ENCODE results near the gene ANKRD35. TPM values are rescaled to one million over a fixed set of nuclear protein-coding genes. Genes with fewer than 3 reads are reported as not detected.

ANKRD35 gene
- total and polyA plus RNA-seq, 2 of the 8 experiments (the other 6 are each of a cell fraction or from before 2014, with no cell fraction given): 1.6 to 3.0 TPM

DNA sequence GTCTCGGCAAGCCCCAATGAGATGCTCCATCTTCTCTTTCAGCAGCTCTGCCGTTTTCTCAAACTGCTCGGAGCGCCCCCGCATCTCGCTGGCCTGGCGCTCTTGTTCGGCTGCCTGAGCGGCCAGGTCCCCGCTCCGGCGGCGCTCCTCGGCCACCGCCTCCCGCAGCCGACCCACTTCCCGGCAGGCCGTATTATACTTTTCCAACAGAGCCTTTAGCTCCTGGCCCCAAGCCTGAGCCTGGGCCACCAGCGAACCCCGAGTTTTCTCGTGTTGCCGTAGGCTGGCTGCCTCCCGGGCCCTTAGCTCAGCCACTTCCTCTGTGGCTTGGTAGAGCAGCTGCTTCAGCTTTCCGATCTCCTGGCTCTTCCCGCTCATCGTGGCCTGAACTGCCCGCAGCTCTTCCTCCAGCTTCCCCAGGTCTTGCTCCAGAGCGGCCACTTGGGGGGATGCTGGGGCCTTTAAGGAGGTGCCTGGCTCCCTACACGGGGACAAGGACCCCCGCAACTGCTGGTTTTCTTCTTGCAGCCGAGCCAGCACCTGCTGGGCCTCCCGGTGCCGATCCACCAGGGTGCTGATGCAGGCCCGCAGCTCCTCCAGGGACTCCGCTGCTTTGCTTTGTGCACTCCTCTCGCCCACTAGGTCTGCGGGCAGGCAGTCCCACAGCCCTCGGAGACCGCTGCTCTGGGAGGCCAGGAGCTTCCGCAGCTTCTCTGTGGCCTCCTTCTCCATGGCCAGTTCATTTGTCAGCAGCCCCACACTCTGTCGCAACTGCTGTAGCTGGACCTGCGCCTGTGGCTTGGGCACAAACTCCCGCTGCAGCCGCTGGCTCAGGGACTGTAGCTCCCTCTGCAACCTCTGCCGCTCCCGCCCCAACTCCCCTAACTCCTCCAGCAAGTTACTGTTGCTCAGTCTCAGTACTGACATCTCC, 13.4 kb downstream of the ANKRD35 start (continued):
- TF ChIP-seq CBX5 (IDR thresholded peaks at IDR 0.05; ENCODE audit: low read depth, low read length): no peak
- TF ChIP-seq RBBP5 (IDR thresholded peaks at IDR 0.05; ENCODE audit: borderline replicate concordance, low read depth, low read length): peak; percentile 83; the same call in 1 of the 2 replicates
- no peak for TF ChIP-seq CBX8 (IDR thresholded peaks at IDR 0.05; ENCODE audit: borderline replicate concordance, low read depth, low read length)
- TF ChIP-seq EZH2 (IDR thresholded peaks at IDR 0.05; ENCODE audit: low read depth, low read length, severe bottlenecking): no peak
- peak; percentile 40; the same call in 1 of the 2 replicates for TF ChIP-seq EGR1 (IDR thresholded peaks at IDR 0.05; ENCODE audit: borderline replicate concordance, low read depth, low read length)
- TF ChIP-seq CHD1 (IDR thresholded peaks at IDR 0.05; ENCODE audit: low read depth, low read length): no peak
- TF ChIP-seq SP2 (IDR thresholded peaks at IDR 0.05; ENCODE audit: low read length): no peak
- no peak for TF ChIP-seq SRF (IDR thresholded peaks at IDR 0.05; ENCODE audit: low read depth, low read length)
- TF ChIP-seq PHF8 (conservative IDR thresholded peaks at IDR 0.05; ENCODE audit: low read depth, low read length): peak; percentile 39; the same call in 1 of the 2 replicates
- no peak for TF ChIP-seq SAP30 (IDR thresholded peaks at IDR 0.05; ENCODE audit: insufficient read depth, insufficient replicate concordance, low read length)
- TF ChIP-seq CEBPB (IDR thresholded peaks at IDR 0.05; ENCODE audit: low read depth, low read length): peak; percentile 67
- no peak for TF ChIP-seq RAD21 (IDR thresholded peaks at IDR 0.05 in 1 of 2, conservative IDR thresholded peaks at IDR 0.05 in 1 of 2; ENCODE audit: low read depth in 2 of 2, low read length in 2 of 2)
- peak; percentile 21; the same call in 1 of the 2 replicates for TF ChIP-seq E2F6 (IDR thresholded peaks at IDR 0.05)
- no peak for TF ChIP-seq MAFK (IDR thresholded peaks at IDR 0.05; ENCODE audit: low read depth, low read length)
- TF ChIP-seq KDM5A (IDR thresholded peaks at IDR 0.05; ENCODE audit: low read length): no peak
- 0 out of 3 replicates have a peak, but pooled peaks of 1 of the 2 experiments have one; percentile 19 for TF ChIP-seq POLR2A (IDR thresholded peaks at IDR 0.05; ENCODE audit: control extremely low read depth in 1 of 2, low read depth in 2 of 2, low read length in 2 of 2)
- TF ChIP-seq SP4 (IDR thresholded peaks at IDR 0.05; ENCODE audit: low read length): no peak
- no peak; the same call in 1 of the 2 replicates for TF ChIP-seq POLR2AphosphoS5 (IDR thresholded peaks at IDR 0.05; ENCODE audit: low read depth, low read length)
- no peak for TF ChIP-seq RXRA (IDR thresholded peaks at IDR 0.05; ENCODE audit: insufficient read depth, low read depth, low read length)
- no peak for TF ChIP-seq YY1 (IDR thresholded peaks at IDR 0.05; ENCODE audit: low read depth, low read length)
- TF ChIP-seq, protein P1, sequence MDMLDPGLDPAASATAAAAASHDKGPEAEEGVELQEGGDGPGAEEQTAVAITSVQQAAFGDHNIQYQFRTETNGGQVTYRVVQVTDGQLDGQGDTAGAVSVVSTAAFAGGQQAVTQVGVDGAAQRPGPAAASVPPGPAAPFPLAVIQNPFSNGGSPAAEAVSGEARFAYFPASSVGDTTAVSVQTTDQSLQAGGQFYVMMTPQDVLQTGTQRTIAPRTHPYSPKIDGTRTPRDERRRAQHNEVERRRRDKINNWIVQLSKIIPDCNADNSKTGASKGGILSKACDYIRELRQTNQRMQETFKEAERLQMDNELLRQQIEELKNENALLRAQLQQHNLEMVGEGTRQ (IDR thresholded peaks at IDR 0.05; ENCODE audit: low read length): no peak

Measured in H1 (cell line).